SU-DHL-6 (cell line): ENCODE data around the gene MARCHF3.

Experiments used
- EZH2phosphoT487 ChIP-seq: fragments of 200-600 bp; sonication (generic), shearing (Covaris generic); conservative IDR thresholded peaks from 2 replicates; pipeline ENCODE4 v1.6.1; 2018; ENCODE audit warnings: mild to moderate bottlenecking, antibody characterized with exemption, low read length, moderate library complexity, mixed read lengths
- TF ChIP-seq, protein P1 (sequence below): fragments of 200-600 bp; sonication (generic); IDR thresholded peaks from one replicate; pipeline ENCODE4 v1.5.1; 2017; ENCODE audit warnings: antibody characterized with exemption, mild to moderate bottlenecking, low read length, moderate library complexity; ENCODE audit not compliant: insufficient read depth, poor library complexity, severe bottlenecking

- TF ChIP-seq, protein P1, sequence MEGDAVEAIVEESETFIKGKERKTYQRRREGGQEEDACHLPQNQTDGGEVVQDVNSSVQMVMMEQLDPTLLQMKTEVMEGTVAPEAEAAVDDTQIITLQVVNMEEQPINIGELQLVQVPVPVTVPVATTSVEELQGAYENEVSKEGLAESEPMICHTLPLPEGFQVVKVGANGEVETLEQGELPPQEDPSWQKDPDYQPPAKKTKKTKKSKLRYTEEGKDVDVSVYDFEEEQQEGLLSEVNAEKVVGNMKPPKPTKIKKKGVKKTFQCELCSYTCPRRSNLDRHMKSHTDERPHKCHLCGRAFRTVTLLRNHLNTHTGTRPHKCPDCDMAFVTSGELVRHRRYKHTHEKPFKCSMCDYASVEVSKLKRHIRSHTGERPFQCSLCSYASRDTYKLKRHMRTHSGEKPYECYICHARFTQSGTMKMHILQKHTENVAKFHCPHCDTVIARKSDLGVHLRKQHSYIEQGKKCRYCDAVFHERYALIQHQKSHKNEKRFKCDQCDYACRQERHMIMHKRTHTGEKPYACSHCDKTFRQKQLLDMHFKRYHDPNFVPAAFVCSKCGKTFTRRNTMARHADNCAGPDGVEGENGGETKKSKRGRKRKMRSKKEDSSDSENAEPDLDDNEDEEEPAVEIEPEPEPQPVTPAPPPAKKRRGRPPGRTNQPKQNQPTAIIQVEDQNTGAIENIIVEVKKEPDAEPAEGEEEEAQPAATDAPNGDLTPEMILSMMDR = no peak
- TF ChIP-seq EZH2phosphoT487 = no peak
Measured at GRCh38 chr5:126848253-126848652, 182.1 kb downstream of the MARCHF3 start.
